ENCODE data around the gene BHMT2. TPM values are rescaled to one million over a fixed set of nuclear protein-coding genes. Genes with fewer than 3 reads are reported as not detected.

The BHMT2 gene
- total and polyA plus RNA-seq, 2 of the 13 experiments (the other 11 are each of a cell fraction or from before 2014, with no cell fraction given), result 13.8 to 18.8 TPM

DNA sequence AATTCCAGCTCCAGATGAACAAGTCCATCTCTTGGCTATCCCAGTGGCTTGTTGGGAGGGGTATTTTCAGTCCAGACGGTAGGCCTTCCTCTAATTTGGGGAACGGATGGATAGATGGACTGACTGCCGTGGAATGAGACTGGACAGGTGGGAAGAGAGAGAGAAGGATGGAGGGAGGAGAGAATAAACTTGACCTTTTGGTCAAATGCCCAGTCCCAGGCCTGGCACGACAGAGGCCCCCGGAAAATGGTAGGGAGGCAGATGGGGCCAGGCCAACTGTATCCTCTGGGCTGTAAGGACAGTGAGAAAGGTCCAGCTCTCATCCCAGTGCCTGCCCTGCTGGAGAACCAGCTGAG lies 43.1 kb downstream of the BHMT2 start:
- H4K20me1 ChIP-seq (ENCODE audit: insufficient read depth, low read length), result no peaks in the 10 kb centered on the region
- H3K9ac ChIP-seq (ENCODE audit: insufficient read depth, low read depth, low read length), result no peak overlapping the region
- CTCF ChIA-PET (ENCODE audit: low intra/inter-chr PET ratio, low total read pairs), result no interaction called here
- DNase-seq (ENCODE audit: low spot score), result no peak
- in situ Hi-C loops (cut with HindIII; ENCODE audit: extremely low pct_ligation_motif_present, low pct_unique_long_range_greater_than_20kb), result no loop called here
- H2AFZ ChIP-seq (ENCODE audit: low read length), result no peak overlapping the region
- no peaks in the 10 kb centered on the region for H3K36me3 ChIP-seq (replicated peaks in 1 of 2; ENCODE audit: control insufficient read depth in 1 of 2, insufficient read depth in 2 of 2, low read length in 2 of 2)
- POLR2A ChIA-PET, result no interaction called here
- H3K4me3 ChIP-seq (replicated peaks in 1 of 3; ENCODE audit: insufficient read depth in 1 of 3, low read depth in 2 of 3, low read length in 3 of 3), result 0 out of 6 replicates have a peak overlapping the region, but pooled peaks of 2 of the 3 experiments have one; percentile 58 to 67
- H3K9me3 ChIP-seq (ENCODE audit: low read length), result no peaks in the 10 kb centered on the region
- peaks cover 0 to 15% of the 10 kb centered on the region in 2 experiments; a peak in 4 of 5 replicates for H3K27me3 ChIP-seq (ENCODE audit: control insufficient read depth in 1 of 2, insufficient read depth in 2 of 2, low read length in 2 of 2)
- 37% methylated on average over 5 of the region's 5 CpGs for WGBS (ENCODE audit: low lambda C conversion rate)
- H3K79me2 ChIP-seq (ENCODE audit: insufficient read depth, low read length), result no peaks in the 10 kb centered on the region
- no TSS peak for BruUV-seq (replicated peaks)
- TF ChIP-seq KMT2A (CRISPR knock-in tag; IDR thresholded peaks at IDR 0.05) (0 out of 2 replicates have a peak, but pooled peaks have one; percentile 19), POLR2AphosphoS5 (IDR thresholded peaks at IDR 0.05; ENCODE audit: low read depth, low read length) (no peak), ZNF333 (CRISPR knock-in tag; IDR thresholded peaks at IDR 0.05; ENCODE audit: borderline replicate concordance) (no peak)
- TF ChIP-seq, protein P1, sequence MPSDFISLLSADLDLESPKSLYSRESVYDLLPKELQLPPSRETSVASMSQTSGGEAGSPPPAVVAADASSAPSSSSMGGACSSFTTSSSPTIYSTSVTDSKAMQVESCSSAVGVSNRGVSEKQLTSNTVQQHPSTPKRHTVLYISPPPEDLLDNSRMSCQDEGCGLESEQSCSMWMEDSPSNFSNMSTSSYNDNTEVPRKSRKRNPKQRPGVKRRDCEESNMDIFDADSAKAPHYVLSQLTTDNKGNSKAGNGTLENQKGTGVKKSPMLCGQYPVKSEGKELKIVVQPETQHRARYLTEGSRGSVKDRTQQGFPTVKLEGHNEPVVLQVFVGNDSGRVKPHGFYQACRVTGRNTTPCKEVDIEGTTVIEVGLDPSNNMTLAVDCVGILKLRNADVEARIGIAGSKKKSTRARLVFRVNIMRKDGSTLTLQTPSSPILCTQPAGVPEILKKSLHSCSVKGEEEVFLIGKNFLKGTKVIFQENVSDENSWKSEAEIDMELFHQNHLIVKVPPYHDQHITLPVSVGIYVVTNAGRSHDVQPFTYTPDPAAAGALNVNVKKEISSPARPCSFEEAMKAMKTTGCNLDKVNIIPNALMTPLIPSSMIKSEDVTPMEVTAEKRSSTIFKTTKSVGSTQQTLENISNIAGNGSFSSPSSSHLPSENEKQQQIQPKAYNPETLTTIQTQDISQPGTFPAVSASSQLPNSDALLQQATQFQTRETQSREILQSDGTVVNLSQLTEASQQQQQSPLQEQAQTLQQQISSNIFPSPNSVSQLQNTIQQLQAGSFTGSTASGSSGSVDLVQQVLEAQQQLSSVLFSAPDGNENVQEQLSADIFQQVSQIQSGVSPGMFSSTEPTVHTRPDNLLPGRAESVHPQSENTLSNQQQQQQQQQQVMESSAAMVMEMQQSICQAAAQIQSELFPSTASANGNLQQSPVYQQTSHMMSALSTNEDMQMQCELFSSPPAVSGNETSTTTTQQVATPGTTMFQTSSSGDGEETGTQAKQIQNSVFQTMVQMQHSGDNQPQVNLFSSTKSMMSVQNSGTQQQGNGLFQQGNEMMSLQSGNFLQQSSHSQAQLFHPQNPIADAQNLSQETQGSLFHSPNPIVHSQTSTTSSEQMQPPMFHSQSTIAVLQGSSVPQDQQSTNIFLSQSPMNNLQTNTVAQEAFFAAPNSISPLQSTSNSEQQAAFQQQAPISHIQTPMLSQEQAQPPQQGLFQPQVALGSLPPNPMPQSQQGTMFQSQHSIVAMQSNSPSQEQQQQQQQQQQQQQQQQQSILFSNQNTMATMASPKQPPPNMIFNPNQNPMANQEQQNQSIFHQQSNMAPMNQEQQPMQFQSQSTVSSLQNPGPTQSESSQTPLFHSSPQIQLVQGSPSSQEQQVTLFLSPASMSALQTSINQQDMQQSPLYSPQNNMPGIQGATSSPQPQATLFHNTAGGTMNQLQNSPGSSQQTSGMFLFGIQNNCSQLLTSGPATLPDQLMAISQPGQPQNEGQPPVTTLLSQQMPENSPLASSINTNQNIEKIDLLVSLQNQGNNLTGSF (CRISPR knock-in tag; IDR thresholded peaks at IDR 0.05), result no peak
- TF ChIP-seq, protein P2, sequence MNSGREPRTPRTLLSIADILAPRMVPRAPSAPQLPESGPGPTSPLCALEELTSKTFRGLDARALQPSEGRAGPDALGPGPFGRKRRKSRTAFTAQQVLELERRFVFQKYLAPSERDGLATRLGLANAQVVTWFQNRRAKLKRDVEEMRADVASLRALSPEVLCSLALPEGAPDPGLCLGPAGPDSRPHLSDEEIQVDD (CRISPR knock-in tag; IDR thresholded peaks at IDR 0.05; ENCODE audit: borderline replicate concordance), result no peak
- no peak for FAIRE-seq
- no peak overlapping the region for H3K27ac ChIP-seq (ENCODE audit: extremely low read length, insufficient read depth, low read length)
- peaks cover 48% of the 10 kb centered on the region for H3K4me1 ChIP-seq (ENCODE audit: insufficient read depth, low read length)
- no peak for ATAC-seq
- H3K4me2 ChIP-seq (ENCODE audit: low read depth, low read length), result peak overlapping the region; percentile 66
- intact Hi-C loops (cut with micrococcal nuclease; ENCODE audit: unreplicated experiment), result no loop called here
